Hepatocyte (in vitro differentiated cells): ENCODE measurements around the gene MRS2. TPM values are rescaled to one million over a fixed set of nuclear protein-coding genes. Genes with fewer than 3 reads are reported as not detected.

Experiments
- DNase-seq: peaks from one replicate; pipeline ENCODE4 v3.0.0-alpha.2; 2016; ENCODE audit warnings: low spot score
- H2AFZ ChIP-seq: fragments of 200-600 bp; sonication (generic); 2 replicates; pipeline ENCODE4 v1.6.0; 2016; ENCODE audit warnings: antibody characterized with exemption, mild to moderate bottlenecking
- H3K27ac ChIP-seq: fragments of 200-600 bp; sonication (generic); 2 replicates; pipeline ENCODE4 v1.5.1; 2016; ENCODE audit warnings: mild to moderate bottlenecking
- H3K27me3 ChIP-seq: fragments of 200-600 bp; sonication (generic); 2 replicates; pipeline ENCODE4 v1.6.1; 2016
- H3K36me3 ChIP-seq: fragments of 200-600 bp; sonication (generic); replicated peaks from 2 replicates; pipeline ENCODE4 v1.5.1; 2016; ENCODE audit warnings: low read depth; ENCODE audit not compliant: insufficient read depth
- H3K4me1 ChIP-seq: fragments of 200-600 bp; sonication (generic); 2 replicates; pipeline ENCODE4 v1.5.1; 2016; ENCODE audit warnings: mild to moderate bottlenecking, moderate library complexity; ENCODE audit not compliant: insufficient read depth
- H3K4me2 ChIP-seq: fragments of 200-600 bp; sonication (generic); 2 replicates; pipeline ENCODE4 v1.6.0; 2016
- H3K4me3 ChIP-seq: fragments of 200-600 bp; sonication (generic); 2 replicates; pipeline ENCODE4 v1.5.1; 2016; ENCODE audit warnings: mild to moderate bottlenecking
- H3K79me2 ChIP-seq: fragments of 200-600 bp; sonication (generic); 2 replicates; pipeline ENCODE4 v1.6.0; 2017; ENCODE audit warnings: mild to moderate bottlenecking
- H3K9me2 ChIP-seq: fragments of 200-600 bp; sonication (generic); replicated peaks from 2 replicates; pipeline ENCODE4 v1.6.0; 2017; ENCODE audit warnings: mild to moderate bottlenecking; ENCODE audit not compliant: insufficient read depth
- H3K9me3 ChIP-seq: fragments of 200-600 bp; sonication (generic); 2 replicates; pipeline ENCODE4 v1.5.1; 2016; ENCODE audit warnings: low read depth, mild to moderate bottlenecking
- H4K20me1 ChIP-seq: fragments of 200-600 bp; sonication (generic); 2 replicates; pipeline ENCODE4 v1.6.0; 2016; ENCODE audit warnings: mild to moderate bottlenecking; ENCODE audit not compliant: insufficient read depth, poor library complexity, severe bottlenecking
- CTCF ChIP-seq: fragments of 200-600 bp; sonication (generic); IDR thresholded peaks from 2 replicates; pipeline ENCODE4 v1.5.1; 2016; ENCODE audit warnings: antibody characterized with exemption, mild to moderate bottlenecking; ENCODE audit not compliant: poor library complexity
- EZH2 ChIP-seq: fragments of 200-600 bp; sonication (generic); IDR thresholded peaks from 2 replicates; pipeline ENCODE4 v1.6.1; 2016; ENCODE audit warnings: antibody characterized with exemption, mild to moderate bottlenecking, borderline replicate concordance
- EZH2phosphoT487 ChIP-seq: fragments of 200-600 bp; sonication (generic); IDR thresholded peaks from one replicate; pipeline ENCODE4 v1.6.1; 2018; ENCODE audit warnings: antibody characterized with exemption, mild to moderate bottlenecking, low read depth, moderate library complexity; ENCODE audit not compliant: unreplicated experiment, severe bottlenecking
- WGBS: methylation state at CpG from one replicate; pipeline ENCODE4 v1.1.6; 2016; ENCODE audit warnings: low lambda C conversion rate; ENCODE audit errors: missing lambda C conversion rate; 5-methylcytosine and 5-hydroxymethylcytosine counted together
- polyA plus RNA-seq: library from polyadenylated mRNA; unstranded; fragments of >200 nt; fragmentation: Nextera tagmentation; extraction: Ambion mirVana; gene quantifications from 2 replicates; pipeline ENCODE4 v1.2.1, GENCODE V29; 2016
- total RNA-seq: library from RNA; depleted of rRNA; stranded (reverse); fragments of >200 nt; gene quantifications from 2 replicates; pipeline ENCODE4 v1.2.3, GENCODE V29; 2014

The MRS2 gene
- total and polyA plus RNA-seq, 2 experiments from 2014 or later: 21.9 to 34.1 TPM

- H3K27me3 ChIP-seq: no peaks in the 10 kb centered on the region
- no peak overlapping the region for H3K4me2 ChIP-seq
- no peaks in the 10 kb centered on the region for H3K4me1 ChIP-seq
- no peak for TF ChIP-seq EZH2
- no peak for TF ChIP-seq CTCF
- TF ChIP-seq EZH2phosphoT487: no peak
- H3K9me2 ChIP-seq: no peaks in the 10 kb centered on the region
- peaks cover 11% of the 10 kb centered on the region for H3K79me2 ChIP-seq
- no peaks in the 10 kb centered on the region for H3K9me3 ChIP-seq
- no peak overlapping the region for H2AFZ ChIP-seq
- no peak overlapping the region for H3K27ac ChIP-seq
- 42% methylated on average over 4 of the region's 4 CpGs for WGBS
- H4K20me1 ChIP-seq: no peaks in the 10 kb centered on the region
- H3K36me3 ChIP-seq: no peaks in the 10 kb centered on the region
- no peak overlapping the region for H3K4me3 ChIP-seq
- DNase-seq: no peak
Measured at GRCh38 chr6:24376871-24377270, 25.9 kb upstream of the MRS2 start.

GRCh38 chr6:24378473-24379097 lies 24.2 kb upstream of the MRS2 start:
- Histone ChIP-seq H3K4me2 (no peak overlapping the region), H2AFZ (no peak overlapping the region), H4K20me1 (no peaks in the 10 kb centered on the region), H3K4me3 (no peak overlapping the region), H3K9me2 (no peaks in the 10 kb centered on the region), H3K79me2 (peaks cover 11% of the 10 kb centered on the region), H3K27me3 (no peaks in the 10 kb centered on the region), H3K27ac (no peak overlapping the region), H3K9me3 (no peaks in the 10 kb centered on the region), H3K36me3 (no peaks in the 10 kb centered on the region), H3K4me1 (no peaks in the 10 kb centered on the region)
- no peak for DNase-seq
- WGBS: 87% methylated on average over 1 of the region's 1 CpG
- TF ChIP-seq EZH2phosphoT487: no peak
- TF ChIP-seq EZH2: no peak
- no peak for TF ChIP-seq CTCF

GRCh38 chr6:24381476-24382219 lies 21.1 kb upstream of the MRS2 start:
- no peak overlapping the region for H3K4me3 ChIP-seq
- H3K9me3 ChIP-seq: no peaks in the 10 kb centered on the region
- H3K4me2 ChIP-seq: peak overlapping the region; percentile 59
- no peaks in the 10 kb centered on the region for H3K27me3 ChIP-seq
- peaks cover 11% of the 10 kb centered on the region for H3K79me2 ChIP-seq
- no peak overlapping the region for H2AFZ ChIP-seq
- 88% methylated on average over 4 of the region's 4 CpGs for WGBS
- no peaks in the 10 kb centered on the region for H3K9me2 ChIP-seq
- H3K4me1 ChIP-seq: no peaks in the 10 kb centered on the region
- H4K20me1 ChIP-seq: no peaks in the 10 kb centered on the region
- DNase-seq: no peak
- no peaks in the 10 kb centered on the region for H3K36me3 ChIP-seq
- peak overlapping the region; percentile 83 for H3K27ac ChIP-seq
- TF ChIP-seq CTCF (no peak), EZH2phosphoT487 (no peak), EZH2 (no peak)
